PC-3 (cell line): ENCODE measurements around the gene CCDC60.

Source experiments
- EZH2 ChIP-seq: fragments of 300-600 bp; sonication (generic); IDR thresholded peaks from one replicate; pipeline ENCODE4 v1.6.1; 2017; ENCODE audit warnings: antibody characterized with exemption, mild to moderate bottlenecking, low read length; ENCODE audit not compliant: unreplicated experiment
- TF ChIP-seq, protein P1 (sequence below): fragments of 300-600 bp; sonication (generic); conservative IDR thresholded peaks from 2 replicates; pipeline ENCODE4 v1.5.1; 2017; ENCODE audit warnings: antibody characterized with exemption, low read depth, mild to moderate bottlenecking, low read length

DNA sequence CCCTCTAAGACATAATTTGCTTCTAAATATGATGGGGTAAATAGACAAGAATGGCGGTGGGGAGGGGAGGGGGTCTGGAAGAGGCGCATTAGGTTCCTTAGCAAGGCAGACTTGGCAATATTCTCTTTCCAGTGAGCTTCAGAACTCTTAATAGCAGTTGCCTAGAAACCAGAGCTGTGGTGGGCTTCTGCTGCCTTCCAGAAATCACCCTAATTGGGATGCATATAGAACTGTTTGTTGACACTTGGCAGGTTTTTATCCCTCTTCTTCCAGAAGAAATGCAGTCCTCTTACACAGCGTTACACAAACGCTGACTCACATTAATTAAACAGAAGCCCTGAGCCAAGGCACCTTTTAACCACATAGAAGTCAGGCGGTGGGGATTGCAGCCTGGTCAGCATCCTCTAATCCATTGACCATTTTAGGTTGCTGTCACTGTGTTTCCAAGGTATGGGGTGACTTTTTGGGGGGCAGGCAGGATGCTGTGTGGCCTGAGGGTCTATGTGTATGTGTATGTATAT lies 114.1 kb downstream of the CCDC60 start:
- TF ChIP-seq, protein P1, sequence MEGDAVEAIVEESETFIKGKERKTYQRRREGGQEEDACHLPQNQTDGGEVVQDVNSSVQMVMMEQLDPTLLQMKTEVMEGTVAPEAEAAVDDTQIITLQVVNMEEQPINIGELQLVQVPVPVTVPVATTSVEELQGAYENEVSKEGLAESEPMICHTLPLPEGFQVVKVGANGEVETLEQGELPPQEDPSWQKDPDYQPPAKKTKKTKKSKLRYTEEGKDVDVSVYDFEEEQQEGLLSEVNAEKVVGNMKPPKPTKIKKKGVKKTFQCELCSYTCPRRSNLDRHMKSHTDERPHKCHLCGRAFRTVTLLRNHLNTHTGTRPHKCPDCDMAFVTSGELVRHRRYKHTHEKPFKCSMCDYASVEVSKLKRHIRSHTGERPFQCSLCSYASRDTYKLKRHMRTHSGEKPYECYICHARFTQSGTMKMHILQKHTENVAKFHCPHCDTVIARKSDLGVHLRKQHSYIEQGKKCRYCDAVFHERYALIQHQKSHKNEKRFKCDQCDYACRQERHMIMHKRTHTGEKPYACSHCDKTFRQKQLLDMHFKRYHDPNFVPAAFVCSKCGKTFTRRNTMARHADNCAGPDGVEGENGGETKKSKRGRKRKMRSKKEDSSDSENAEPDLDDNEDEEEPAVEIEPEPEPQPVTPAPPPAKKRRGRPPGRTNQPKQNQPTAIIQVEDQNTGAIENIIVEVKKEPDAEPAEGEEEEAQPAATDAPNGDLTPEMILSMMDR = no peak
- TF ChIP-seq EZH2 = no peak
